Activated B cell treated with CpG ODN at 0.5 μM for 24 hours (primary cell): ENCODE data around the gene INPP4A. TPM values are rescaled to one million over a fixed set of nuclear protein-coding genes. Genes with fewer than 3 reads are reported as not detected.

Source experiments
- ATAC-seq: fragments of 200-7000 bp; cut with Tn5 transposase; one replicate; pipeline ENCODE4 v1.10.0; 2021; ENCODE audit warnings: low read depth, mild to moderate bottlenecking, moderate library complexity
- CTCF ChIA-PET: fragments of 350-600 bp; sonication (Branson Sonifier 250); formaldehyde crosslinking; loops from one replicate; lab custom pipeline; 2021; ENCODE audit warnings: antibody characterized with exemption; lab: Charles Lee
- POLR2A ChIA-PET: fragments of 350-600 bp; sonication (Branson Sonifier 250); formaldehyde crosslinking; loops from one replicate; lab custom pipeline; 2021; ENCODE audit warnings: antibody characterized with exemption; lab: Charles Lee
- DNase-seq: peaks from one replicate; pipeline ENCODE4 v3.0.0; 2022
- H3K27ac Mint-ChIP-seq: one replicate; pipeline ENCODE4 v1.8.0; 2020; ENCODE audit warnings: mixed read lengths
- H3K27me3 Mint-ChIP-seq: one replicate; pipeline ENCODE4 v1.8.0; 2021; ENCODE audit warnings: mixed read lengths
- H3K36me3 Mint-ChIP-seq: one replicate; pipeline ENCODE4 v1.8.0; 2021; ENCODE audit warnings: low read depth, mixed read lengths
- H3K4me1 Mint-ChIP-seq: one replicate; pipeline ENCODE4 v1.8.0; 2021; ENCODE audit warnings: mixed read lengths
- H3K4me3 Mint-ChIP-seq: one replicate; pipeline ENCODE4 v1.8.0; 2020; ENCODE audit warnings: mild to moderate bottlenecking, mixed read lengths
- H3K9me3 Mint-ChIP-seq: one replicate; pipeline ENCODE4 v1.8.0; 2020; ENCODE audit warnings: mixed read lengths
- intact Hi-C: fragments of 100-400 bp; cut with micrococcal nuclease; formaldehyde crosslinking; loops from one replicate; pipeline ENCODE4 v1.15.1; 2024
- total RNA-seq: library from RNA; stranded (reverse); gene quantifications from 2 replicates; pipeline ENCODE4 v1.2.3, GENCODE V29; 2022
- TF ChIP-seq, protein P1 (sequence below): fragments of 200-600 bp; IDR thresholded peaks from one replicate; pipeline ENCODE4 v1.8.0; 2022; ENCODE audit warnings: antibody characterized with exemption, mild to moderate bottlenecking

INPP4A gene
- total RNA-seq, 1 donor from 2014 or later: 26.6 TPM

DNA sequence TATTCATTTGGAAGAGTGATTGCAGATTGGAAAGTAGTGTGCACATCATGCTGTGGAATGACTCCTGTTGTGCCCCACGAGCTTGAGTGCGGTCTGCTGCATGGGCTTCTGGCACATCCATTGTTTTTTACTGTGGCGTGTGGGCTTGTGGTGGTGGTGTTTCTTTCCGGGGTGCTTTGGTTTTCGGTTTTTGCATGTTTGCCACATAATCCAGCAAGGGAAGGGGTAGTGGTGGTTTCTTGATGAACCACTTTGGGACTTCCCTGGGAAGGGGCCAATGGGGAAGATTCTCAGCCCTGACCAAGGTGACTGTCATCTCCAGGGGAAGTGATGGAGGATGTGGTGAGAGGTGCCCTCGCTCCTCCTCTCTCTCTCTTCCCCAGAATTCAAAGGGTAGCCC, 106.7 kb downstream of the INPP4A start:
- H3K27ac Mint-ChIP-seq: no peak overlapping the region
- H3K36me3 Mint-ChIP-seq: peaks cover 39% of the 10 kb centered on the region
- POLR2A ChIA-PET: no interaction called here
- H3K27me3 Mint-ChIP-seq: no peaks in the 10 kb centered on the region
- no peak overlapping the region for H3K4me3 Mint-ChIP-seq
- peaks cover 53% of the 10 kb centered on the region for H3K4me1 Mint-ChIP-seq
- CTCF ChIA-PET: no interaction called here
- ATAC-seq (no peak), DNase-seq (no peak)
- TF ChIP-seq, protein P1, sequence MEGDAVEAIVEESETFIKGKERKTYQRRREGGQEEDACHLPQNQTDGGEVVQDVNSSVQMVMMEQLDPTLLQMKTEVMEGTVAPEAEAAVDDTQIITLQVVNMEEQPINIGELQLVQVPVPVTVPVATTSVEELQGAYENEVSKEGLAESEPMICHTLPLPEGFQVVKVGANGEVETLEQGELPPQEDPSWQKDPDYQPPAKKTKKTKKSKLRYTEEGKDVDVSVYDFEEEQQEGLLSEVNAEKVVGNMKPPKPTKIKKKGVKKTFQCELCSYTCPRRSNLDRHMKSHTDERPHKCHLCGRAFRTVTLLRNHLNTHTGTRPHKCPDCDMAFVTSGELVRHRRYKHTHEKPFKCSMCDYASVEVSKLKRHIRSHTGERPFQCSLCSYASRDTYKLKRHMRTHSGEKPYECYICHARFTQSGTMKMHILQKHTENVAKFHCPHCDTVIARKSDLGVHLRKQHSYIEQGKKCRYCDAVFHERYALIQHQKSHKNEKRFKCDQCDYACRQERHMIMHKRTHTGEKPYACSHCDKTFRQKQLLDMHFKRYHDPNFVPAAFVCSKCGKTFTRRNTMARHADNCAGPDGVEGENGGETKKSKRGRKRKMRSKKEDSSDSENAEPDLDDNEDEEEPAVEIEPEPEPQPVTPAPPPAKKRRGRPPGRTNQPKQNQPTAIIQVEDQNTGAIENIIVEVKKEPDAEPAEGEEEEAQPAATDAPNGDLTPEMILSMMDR: no peak
- intact Hi-C loops: no loop called here
- H3K9me3 Mint-ChIP-seq: no peaks in the 10 kb centered on the region

DNA sequence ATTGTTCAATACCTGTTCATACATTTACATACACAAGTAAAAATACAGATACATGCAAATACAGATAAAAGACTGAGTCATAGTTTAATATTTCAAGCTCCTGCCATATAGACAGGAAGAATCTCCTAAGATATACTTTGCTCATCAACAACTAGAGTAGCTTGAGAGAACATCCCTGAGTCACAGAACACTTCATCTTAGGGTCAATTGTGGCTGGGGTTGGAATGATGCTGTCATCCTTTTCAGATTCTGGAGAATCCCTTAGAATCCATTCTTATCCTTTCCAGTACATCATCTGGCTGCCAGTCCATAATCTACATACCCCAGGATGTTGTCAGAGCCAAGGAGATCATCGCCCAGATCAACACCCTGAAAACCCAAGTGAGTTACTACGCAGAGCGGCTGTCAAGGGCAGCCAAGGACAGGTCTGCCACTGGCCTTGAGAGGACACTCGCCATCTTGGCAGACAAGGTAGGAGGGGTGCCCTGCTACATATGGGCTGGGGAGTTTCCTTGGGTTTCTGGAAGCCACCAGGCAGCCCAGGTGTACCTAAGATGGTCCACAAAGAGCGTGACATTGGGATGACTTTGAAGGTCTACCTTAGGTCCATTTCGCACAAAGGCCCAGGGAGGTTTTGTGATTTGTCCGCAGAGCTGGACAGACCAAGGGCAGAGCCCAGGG, 108.0 kb downstream of the INPP4A start:
- Mint-ChIP-seq H3K36me3 (peaks cover 30% of the 10 kb centered on the region), H3K27me3 (no peaks in the 10 kb centered on the region), H3K9me3 (no peaks in the 10 kb centered on the region), H3K4me1 (peaks cover 52% of the 10 kb centered on the region), H3K27ac (no peak overlapping the region), H3K4me3 (no peak overlapping the region)
- ATAC-seq (no peak), DNase-seq (no peak)
- intact Hi-C loops: no loop called here
- TF ChIP-seq, protein P1: no peak
- POLR2A ChIA-PET: no interaction called here
- CTCF ChIA-PET: no interaction called here

DNA sequence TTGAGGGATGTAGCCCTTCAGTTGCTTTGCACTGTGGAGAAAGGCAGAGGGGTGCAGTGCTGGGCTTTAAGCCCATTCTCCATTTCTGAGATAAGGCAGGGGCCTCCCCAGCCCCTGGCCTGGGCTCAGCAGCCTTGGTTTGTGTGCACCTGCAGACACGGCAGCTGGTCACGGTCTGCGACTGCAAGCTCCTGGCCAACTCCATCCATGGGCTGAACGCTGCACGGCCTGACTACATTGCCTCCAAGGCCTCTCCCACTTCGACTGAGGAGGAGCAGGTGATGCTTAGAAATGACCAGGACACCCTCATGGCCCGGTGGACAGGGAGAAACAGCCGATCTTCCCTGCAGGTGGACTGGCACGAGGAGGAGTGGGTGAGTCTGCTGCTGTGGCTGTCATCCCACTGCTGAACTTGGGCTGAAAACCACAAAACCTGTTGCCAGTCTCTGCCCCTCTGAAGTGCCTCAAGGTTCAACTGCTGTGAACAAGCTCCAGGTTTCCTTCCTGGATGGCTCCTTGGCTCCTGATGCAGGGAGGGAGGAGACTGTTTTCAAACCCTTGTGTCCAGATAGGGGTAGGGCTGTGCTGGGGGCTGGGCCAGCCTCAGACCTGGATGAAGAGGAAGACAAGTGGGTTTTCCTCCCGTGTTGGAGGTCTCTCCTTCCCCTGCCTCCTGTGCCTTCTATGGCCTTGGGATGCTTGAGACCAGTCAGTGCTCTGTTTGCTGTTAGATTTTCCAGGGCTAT, 109.6 kb downstream of the INPP4A start:
- no peaks in the 10 kb centered on the region for H3K27me3 Mint-ChIP-seq
- intact Hi-C loops: no loop called here
- H3K27ac Mint-ChIP-seq: no peak overlapping the region
- H3K9me3 Mint-ChIP-seq: no peaks in the 10 kb centered on the region
- POLR2A ChIA-PET: no interaction called here
- CTCF ChIA-PET: no interaction called here
- peaks cover 39% of the 10 kb centered on the region for H3K4me1 Mint-ChIP-seq
- H3K4me3 Mint-ChIP-seq: no peak overlapping the region
- TF ChIP-seq, protein P1: no peak
- DNase-seq (no peak), ATAC-seq (no peak)
- peaks cover 29% of the 10 kb centered on the region for H3K36me3 Mint-ChIP-seq

DNA sequence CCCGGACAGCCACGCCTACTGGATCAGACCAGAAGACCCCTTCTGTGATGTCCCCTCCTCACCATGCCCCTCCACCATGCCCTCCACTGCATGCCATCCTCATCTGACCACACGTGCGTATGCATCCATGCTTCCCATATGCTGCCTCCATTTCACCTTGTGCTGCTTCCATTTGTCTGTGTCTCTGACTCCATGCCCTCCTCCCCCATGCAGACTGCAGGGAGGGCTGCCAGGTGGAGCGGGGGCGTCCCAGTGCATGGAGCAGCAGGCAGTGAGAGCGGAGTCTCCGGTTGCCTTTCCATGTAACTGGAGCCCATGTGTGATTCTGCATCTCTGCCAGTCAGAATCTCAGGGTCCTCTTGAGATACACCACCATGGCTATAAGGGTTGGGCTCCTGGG, 111.0 kb downstream of the INPP4A start:
- ChIA-PET CTCF (interaction anchor here (1.3 kb wide), 1 partner anchor 63 kb away, joined by 3 read pairs; no protein-coding TSS in a partner anchor), POLR2A (no interaction called here)
- Mint-ChIP-seq H3K36me3 (peaks cover 32% of the 10 kb centered on the region), H3K4me3 (no peak overlapping the region), H3K27me3 (no peaks in the 10 kb centered on the region), H3K9me3 (no peaks in the 10 kb centered on the region), H3K4me1 (peaks cover 39% of the 10 kb centered on the region), H3K27ac (no peak overlapping the region)
- TF ChIP-seq, protein P1: no peak
- intact Hi-C loops: loop anchor here (2.0 to 5.0 kb wide), 3 partner anchors 53 to 143 kb away; partner anchors contain the start of genes COA5 and UNC50
- ATAC-seq (no peak), DNase-seq (no peak)
